Measurements from ENCODE around the gene FOXJ3. TPM values are rescaled to one million over a fixed set of nuclear protein-coding genes. Genes with fewer than 3 reads are reported as not detected.

Gene FOXJ3
- total RNA-seq, 1 experiment from 2014 or later, result 34.0 TPM

DNA sequence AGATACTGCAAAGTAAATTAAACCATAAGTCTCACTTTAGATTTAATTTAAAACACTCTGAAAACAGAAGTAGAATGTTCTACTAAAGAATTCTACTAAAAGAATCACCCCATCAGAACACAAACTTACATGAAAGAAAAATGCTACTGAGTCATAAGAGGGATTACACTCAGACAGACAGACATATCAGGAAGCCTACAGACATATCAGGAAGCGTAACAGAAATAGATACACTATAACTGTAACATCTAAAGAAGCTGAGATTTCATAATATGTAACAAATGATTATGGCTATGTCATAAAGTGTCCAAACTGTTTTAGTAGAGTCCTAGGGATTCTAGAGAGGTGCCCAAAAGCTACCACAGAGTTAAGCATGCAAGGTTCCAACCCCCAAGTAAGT lies 23.9 kb downstream of the FOXJ3 start:
- peak; percentile 36 for DNase-seq (ENCODE audit: low read depth)

DNA sequence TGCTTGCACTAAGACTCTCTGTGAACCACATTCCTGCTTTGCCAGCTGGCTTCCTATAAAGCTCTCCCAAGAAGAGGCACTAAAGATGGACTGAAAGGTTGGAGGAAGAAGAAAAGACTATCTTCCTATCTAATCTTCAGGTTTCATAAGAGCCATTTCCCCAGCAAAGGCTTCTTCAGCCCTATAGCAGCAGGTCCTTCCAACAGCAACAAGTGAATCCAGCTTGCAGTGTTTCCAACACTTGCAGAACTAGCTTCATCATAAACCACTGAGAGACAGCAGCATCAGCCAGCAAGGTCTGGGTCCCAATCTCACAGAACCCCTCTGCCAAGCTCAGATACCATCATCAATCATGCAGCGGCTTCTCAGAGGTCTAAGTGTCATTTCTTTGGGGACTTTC lies 28.1 kb downstream of the FOXJ3 start:
- DNase-seq (ENCODE audit: low read depth), result no peak

DNA sequence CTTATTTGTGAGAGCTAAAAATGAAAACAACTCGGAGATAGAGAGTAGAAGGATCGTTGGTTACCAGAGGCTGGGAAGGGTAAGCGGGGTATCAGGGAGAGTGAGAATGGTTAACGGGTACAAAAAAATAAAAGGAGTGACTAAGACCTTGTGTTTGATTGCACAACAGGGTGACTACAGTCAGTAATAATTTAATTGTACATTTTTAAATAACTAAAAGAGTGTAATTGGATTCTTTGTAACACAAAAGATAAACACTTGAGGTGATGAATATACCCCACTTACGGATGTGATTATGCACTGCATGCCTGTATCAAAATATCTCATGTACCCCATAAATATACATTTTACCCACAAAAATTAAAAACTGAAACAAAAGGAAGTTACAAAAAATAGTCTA lies 29.4 kb downstream of the FOXJ3 start:
- DNase-seq (ENCODE audit: low read depth), result no peak

DNA sequence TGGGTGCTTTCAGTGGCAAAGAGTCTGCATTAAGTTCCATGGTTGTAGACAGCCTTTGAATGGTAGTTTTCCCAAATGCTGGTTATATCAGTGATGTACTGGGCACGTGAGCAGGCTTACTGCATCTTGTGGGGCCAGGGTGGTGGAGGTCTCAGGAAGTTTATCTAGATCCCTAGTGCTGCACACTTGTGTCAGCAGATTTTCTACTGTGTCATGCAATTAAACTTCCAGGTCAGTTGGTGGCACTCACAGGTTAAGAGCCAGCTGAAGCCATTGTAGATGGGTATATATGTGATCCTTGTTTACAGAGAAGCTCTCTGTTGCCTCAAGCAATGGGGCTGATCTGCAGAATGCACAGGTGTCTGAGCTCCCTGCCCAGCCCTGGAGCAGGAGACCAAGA lies 33.0 kb downstream of the FOXJ3 start:
- DNase-seq (ENCODE audit: low read depth), result no peak

DNA sequence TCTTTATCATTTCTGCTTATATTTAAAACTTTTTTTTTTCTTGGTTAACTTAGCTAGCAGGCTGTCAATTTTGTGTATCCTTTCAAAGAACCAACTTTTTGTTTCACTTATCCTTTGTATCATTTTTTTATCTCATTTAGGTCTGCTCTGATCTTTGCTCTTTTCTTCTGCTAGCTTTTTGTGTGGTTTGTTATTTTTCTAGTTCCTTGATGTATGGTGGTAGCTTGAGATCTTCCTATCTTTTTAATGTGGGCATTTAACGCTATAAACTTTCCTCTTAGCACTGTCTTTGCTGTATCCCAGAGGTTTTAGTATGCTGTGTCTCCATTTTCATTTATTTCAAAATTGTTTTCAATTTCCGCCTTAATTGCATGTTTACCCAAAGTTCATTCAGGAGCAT lies 36.5 kb downstream of the FOXJ3 start:
- DNase-seq (ENCODE audit: low read depth), result no peak

DNA sequence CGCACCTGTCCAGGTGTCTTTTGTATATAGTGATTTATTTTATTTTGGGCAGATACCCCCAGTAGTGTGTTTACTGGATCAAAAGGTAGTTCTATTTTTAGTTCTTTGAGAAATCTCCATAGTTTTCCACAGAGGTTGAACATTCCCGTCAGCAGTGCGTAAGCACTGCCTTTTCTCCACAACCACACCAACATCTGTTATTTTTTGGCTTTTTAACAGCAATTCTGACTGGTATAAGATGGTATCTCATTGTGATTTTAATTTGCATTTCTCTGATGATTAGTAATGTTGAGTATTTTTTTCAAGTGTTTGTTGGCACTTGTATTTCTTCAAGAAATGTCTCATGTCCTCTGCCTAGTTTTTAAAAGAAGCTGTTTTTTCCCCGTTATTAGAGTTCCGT lies 39.2 kb downstream of the FOXJ3 start:
- no peak for DNase-seq (ENCODE audit: low read depth)

DNA sequence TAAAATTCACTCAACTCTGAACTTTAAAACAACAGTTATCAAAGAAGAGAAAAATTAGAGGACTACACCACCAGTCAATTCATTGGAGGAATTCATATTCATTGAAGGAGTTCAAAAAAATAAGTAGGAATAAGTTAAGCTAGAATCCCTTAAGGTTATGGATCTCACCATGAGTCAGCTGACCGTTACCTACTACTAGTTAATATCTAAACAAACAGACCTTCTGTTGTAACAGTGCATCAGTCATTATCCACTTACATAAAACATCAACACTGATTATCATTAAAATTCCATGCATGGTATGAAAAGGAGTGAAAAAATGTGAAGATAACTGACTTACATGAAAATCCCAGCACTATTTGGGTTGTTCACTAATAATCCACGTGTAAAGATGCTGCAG lies 44.9 kb downstream of the FOXJ3 start:
- no peak for DNase-seq (ENCODE audit: low read depth)

DNA sequence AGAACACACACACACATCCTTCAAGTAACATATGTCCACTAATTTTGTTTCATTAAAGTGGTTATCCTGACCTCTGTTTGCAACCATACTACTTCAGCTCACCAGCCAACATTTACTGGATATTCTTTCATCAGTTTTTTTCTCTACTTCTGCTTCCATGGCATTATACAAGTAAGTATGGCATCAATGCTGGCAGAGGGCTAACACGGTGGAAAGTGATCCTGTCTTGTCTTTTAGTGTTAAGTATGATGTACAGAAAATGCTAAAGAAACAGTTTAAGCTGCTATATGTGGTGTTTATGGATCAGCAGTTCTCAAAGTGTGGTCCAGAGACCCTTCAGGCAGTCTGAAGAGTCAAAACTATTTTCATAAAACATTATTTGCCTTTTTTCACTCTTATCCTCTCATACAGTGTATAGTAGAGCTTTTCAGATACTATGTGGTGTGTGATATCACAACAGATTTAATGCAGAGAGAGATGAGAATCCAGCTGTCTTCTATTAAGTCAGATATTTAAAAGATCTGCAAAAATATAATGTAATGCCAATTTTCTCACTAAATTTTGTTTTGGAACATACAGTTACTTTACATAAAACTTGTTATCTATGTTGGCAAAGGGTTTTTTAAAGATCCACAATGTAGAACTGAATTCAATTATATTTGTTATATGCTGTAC lies 46.6 kb downstream of the FOXJ3 start:
- no peak for DNase-seq (ENCODE audit: low read depth)

DNA sequence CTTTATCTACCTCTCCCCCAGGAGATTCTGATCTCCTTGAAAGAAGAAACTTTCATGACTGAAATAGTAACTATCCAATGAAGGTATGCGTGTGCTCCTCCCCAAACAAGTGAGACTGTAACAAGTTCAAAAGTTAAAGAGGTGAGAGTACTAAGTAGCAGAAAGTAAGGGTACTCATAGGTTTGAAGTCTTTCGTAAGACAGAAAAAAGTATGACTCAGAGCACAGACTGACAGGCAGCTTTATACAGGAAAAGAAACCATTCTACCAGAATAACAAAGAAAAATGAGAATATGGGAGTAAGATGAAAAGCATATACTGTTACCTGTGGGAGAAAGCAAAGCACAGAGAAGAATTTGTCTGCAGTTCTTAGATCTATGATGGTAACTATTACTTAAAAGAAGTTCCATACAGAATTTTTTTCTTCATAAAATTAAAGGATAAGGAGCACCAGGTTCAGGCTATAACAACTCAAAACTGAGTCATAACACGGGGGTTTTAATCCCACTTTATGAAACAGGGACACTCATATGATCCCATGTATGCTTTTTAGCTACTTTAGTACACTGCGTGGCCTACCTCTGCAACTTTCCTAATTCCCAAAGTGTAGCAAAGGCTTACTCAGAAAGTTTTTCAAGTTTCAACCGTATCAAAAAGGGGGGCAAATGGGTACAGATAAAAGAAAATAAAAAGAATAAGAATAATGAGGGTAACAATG lies 52.0 kb downstream of the FOXJ3 start:
- peak; percentile 37 for DNase-seq (ENCODE audit: low read depth)

DNA sequence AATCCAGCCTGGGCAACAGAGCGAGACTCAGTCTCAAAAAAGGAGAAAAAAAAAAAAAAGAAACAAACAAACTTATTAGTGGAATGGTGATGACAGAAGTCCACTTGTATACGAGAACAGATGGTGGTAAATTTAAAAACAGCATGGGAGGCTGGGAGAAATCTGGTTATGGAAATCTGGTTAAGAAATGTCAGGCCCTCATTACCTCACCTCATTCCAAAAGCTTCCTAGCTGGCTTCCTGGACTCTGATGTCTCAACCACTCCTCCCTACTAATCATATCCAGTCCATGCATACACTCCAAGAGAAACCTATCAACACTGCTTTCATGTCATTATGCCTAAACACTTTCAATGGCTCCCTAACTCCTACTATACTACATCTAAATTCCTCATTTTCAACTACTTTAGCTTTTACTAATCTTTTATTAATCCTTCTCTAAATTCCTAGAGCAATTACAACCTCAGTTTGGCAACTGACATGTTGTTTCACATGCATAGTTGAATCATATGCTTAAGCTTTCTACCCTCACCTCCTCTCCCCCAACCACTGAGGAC lies 52.9 kb downstream of the FOXJ3 start:
- DNase-seq (ENCODE audit: low read depth), result peak; percentile 30

DNA sequence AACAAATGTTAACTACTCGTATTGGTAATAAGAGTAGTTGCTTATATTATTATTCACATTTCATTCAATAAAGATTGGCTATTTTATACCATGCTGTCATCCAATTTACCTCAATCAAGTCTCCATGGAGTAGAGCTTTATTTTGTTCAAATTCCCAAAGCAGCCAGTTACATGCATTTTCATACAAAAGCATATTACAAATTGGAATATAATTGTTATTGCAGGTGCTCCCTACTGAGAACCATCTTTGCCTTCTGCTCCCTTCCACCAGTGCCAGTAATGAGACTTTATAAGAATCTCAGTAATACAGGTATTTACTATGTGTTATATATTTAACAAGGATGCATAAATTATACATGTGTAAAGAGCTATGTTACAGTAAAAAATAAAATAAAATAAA lies 54.2 kb downstream of the FOXJ3 start:
- DNase-seq (ENCODE audit: low read depth), result no peak

DNA sequence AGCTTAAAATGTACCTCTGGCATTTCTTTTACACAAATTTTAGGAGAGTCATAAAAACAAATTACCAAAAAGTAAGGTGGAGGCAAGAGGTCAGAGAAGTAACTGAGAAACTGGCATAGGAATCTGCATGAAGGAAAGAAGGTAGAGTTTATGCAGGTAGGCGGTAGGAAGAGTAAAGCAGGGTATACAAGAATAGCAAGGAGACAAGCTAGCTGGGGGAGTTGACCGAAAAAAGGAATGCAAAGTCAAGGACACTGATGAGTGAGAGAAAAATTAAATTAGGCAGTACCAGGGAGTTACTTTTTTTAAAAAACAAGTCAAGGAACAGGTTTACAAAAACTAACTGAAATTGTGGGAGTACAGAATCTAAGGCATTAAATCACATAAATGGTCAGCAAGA lies 56.0 kb downstream of the FOXJ3 start:
- no peak for DNase-seq (ENCODE audit: low read depth)

DNA sequence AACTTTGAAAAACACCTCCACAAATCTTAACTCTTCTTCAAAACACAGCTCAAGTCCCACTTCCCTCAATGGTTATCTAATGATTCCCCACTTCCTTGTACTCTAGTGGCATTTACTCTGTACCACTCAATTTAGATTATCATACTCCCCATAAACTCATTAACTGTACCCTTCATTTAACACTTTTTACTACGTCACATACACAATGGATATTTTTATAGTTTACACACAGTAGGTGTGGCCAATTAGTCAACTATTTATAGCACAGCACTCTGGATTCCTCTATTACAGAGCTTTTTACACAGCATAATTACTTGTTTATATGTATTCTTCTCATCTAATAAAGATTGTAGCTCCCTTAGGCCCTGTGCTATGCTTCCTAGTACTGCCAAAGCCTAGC lies 62.1 kb downstream of the FOXJ3 start:
- DNase-seq (ENCODE audit: low read depth), result no peak

DNA sequence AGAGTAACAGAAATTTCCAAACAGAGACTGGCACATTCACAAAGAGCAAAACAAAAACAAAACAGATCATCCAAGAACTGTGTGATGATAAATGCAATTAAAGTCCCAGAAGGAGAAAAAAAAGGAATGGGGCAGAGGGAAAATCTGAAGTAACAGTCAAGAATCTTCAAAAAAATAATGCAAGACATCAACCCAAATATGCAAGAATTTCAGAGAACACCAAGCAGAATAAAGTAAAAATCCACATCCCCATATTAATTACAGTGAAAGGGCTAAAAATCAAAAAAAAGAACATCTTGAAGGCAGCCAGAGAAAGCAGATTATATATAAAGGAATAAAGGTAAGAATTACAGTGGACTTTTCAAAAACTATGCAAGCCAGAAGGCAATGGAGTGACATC lies 67.1 kb downstream of the FOXJ3 start:
- DNase-seq (ENCODE audit: low read depth), result no peak

DNA sequence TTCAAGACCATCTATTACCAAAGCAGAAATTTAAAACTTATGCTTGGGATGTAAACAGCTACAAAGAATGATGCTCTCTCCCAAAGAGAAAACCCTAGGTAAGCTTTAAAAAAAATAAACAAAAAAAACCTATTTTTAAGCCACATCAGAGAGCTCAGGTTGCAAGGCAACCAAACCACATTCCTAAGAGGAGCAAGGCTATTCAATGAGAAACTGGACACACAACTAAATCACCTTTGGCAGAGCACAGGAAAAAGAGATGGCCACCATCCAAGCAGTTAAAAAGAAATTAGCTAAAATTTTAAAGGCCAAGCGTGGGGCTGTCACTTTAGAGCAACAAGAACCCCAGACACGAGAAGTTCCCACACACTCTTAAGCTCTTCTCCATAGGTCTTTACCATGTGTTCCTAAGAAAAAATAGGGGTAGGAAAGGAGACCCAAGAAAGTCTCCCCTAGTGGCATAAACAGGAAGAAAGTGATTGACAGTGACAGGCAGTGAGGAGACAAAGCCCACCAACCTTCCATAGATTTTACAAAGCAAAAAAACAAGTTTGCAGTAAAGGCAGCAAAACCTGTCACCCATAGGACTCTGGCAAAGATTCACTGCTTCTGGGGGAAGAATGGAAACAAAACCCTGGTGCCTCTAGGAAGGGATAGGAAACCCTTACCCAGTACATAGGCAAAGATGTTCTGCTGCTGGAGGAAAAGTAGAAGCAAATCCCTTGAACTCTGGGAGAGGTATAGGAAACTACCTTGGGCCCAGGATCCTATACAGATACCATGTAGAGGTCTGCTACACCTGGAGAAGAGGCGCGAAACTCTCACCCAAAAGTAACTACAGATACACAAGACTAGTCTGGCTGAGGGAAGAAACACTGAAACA lies 68.5 kb downstream of the FOXJ3 start:
- DNase-seq (ENCODE audit: low read depth), result peak; percentile 14

DNA sequence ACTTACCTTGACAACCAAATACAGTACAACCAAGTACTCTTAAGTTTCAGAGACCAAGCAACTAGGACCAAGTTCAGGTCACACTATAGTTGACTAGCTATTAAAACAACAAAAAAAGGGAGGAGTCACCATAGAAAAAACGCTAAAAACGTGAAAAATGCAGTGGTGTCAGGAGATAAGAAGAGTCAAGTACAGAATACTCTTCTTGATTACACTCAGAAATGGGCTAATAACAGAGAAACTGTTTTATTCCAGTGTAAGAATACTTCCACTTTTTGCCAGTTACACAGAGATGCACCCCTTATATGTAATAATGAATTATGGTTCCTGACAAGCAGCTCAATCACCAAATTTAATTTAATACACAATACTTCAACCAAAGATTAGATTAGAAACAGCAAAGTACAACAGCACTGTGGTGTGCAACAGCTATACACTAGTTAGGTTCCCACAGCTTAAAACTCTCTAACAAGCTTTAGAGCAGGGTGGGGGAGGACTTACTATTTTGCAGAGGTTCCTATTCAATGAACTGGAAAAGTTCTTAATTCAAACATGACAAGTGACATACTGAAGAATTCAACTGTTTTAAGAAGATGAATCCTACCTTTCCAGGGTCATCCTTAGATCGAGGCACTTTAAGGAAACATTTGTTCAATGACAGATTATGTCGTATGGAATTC lies 70.4 kb downstream of the FOXJ3 start:
- no peak for DNase-seq (ENCODE audit: low read depth)

DNA sequence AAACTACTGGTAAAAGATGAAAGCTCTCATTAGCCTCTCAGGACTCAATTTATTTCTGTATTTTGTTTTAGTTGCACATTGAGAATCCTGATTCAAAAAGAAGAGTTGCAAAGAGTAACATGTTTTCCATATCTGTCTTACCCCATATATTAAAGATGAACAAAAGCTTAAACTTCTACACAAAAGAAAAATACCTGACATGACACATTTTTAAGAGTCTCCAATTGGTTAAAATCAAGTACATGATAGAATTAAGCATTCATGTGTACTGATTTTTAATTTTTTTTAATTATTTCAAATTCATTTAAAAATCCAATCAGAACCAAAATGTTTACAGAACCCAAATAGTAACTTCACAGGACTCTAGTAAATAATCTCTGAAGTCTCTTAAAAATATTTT lies 72.0 kb downstream of the FOXJ3 start:
- DNase-seq (ENCODE audit: low read depth), result no peak

DNA sequence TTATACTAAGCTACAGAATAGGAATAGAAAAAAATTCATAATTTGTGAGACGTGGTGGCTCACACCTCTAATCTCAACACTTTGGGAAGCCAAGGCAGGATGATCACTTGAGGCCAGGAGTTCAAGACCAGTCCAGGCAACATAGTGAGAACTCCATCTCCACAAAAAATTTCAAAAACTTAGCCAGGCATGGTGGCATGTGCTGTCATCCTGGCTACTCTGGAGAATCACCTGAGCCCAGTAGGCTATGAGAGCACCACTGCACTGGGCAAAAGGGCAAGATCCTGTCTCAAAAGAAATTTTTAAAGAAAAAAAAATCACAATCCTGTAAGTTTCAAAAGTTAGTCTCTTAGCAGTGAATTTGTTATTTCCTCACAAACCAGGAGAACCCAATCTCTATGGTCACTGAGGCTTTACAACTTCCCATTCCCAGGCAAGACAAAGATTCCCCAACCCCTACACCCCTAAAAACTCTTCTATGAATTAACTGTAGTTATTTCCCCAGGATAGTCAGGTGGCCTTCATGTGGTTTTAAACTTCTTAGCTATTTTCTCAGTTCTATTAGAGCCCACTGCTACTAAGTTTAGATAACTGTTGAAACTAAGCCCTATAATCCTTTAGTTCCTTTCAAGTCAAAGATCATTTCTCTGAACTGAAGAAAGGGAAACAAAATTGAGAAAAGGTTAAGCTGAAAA lies 74.5 kb downstream of the FOXJ3 start:
- peak; percentile 27 for DNase-seq (ENCODE audit: low read depth)

DNA sequence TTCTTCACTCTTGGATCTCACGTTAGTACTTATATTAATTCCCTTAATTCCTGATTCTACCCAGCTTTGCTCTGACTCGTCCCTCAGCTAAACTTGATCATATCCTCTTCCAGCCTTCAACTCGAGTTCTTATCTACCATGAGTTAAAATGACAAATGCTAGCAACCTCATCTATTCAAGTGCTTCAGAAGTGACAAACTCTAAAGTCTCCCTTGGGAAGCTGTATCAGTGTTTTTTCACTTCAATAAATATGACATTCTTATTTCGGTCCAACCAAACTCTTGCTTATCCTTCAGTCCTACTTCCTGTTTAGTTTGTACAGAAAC lies 75.3 kb downstream of the FOXJ3 start:
- peak; percentile 54 for DNase-seq (ENCODE audit: low read depth)

DNA sequence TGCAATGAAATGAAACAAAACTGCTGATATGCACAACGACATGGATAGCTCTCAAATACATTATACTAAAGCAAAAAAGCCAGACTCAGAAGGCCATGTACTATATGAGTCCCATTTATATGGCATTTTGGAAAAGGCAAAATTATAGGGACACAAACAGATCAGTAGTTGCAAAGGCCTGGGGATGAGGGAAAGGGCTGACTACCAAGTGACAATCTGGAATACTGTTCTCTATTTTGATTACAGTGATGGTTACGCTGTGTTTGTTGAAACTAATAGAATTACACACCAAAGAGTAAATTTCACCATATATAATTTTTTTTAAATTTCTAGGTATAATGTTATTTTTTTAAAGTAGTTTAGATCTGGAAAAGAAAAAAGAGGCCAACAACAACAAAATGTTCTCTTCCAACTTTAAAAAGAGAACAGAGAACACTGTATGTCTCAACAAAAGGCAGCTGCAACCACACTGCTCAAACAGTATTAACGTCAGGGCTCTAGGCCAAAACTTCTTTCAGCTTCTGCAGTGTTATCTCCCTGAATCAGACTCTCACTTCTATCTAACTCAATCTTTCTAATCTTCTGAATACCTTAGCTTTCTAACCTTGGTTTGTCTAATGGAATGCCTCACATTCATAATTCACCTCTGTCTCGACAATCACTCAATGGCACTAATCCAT lies 75.8 kb downstream of the FOXJ3 start:
- peak; percentile 88 for DNase-seq (ENCODE audit: low read depth)

DNA sequence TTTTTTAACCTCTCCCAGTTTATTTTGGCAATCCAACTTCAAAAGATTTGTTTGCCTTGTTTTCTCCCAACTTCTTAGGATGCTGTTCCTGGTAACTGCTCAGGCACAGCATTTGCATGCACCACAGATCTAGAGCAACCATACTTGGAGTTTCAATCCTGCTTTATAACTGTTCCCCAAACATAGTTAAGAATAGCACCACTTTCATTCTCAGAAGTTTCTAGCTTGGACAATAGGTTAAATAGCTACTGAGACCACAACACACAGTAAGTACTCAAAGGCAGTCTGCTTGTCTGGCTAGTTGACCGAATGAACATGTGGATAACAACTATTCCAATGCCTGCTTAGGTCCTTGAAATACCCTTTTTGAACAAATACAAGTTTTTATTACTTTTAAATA lies 76.8 kb downstream of the FOXJ3 start:
- DNase-seq (ENCODE audit: low read depth), result peak; percentile 23

Data from LHCN-M2 (cell line).